CD4-positive, alpha-beta T cell treated with Interleukin-21 for 1 hour (primary cell): ENCODE data around the gene MELK.

ENCODE experiments used
- DNase-seq: peaks from one replicate; pipeline ENCODE4 v3.0.0-alpha.2; 2020

Gene MELK

GRCh38 chr9:36584620-36585460 lies 12.1 kb downstream of the MELK start:
- DNase-seq: no peak

GRCh38 chr9:36590231-36590630 lies 17.5 kb downstream of the MELK start:
- no peak for DNase-seq

- DNase-seq: no peak
Measured at GRCh38 chr9:36592801-36593583, 20.3 kb downstream of the MELK start.

- DNase-seq: no peak
Measured at GRCh38 chr9:36594213-36594612, 21.5 kb downstream of the MELK start.

- DNase-seq: peak; percentile 27
Measured at GRCh38 chr9:36597412-36598178, 24.9 kb downstream of the MELK start.

GRCh38 chr9:36598273-36598672 lies 25.6 kb downstream of the MELK start:
- DNase-seq: no peak

- DNase-seq: peak; percentile 5
Measured at GRCh38 chr9:36603006-36603405, 30.3 kb downstream of the MELK start.

GRCh38 chr9:36609306-36609705 lies 36.6 kb downstream of the MELK start:
- no peak for DNase-seq

- no peak for DNase-seq
Measured at GRCh38 chr9:36622121-36622520, 49.4 kb downstream of the MELK start.

GRCh38 chr9:36623280-36623679 lies 50.6 kb downstream of the MELK start:
- DNase-seq: no peak

GRCh38 chr9:36625006-36625615 lies 52.4 kb downstream of the MELK start:
- DNase-seq: no peak

GRCh38 chr9:36632892-36633291 lies 60.2 kb downstream of the MELK start:
- peak; percentile 23 for DNase-seq

- DNase-seq: no peak
Measured at GRCh38 chr9:36637491-36638270, 65.0 kb downstream of the MELK start.

- no peak for DNase-seq
Measured at GRCh38 chr9:36640771-36641381, 68.2 kb downstream of the MELK start.

- DNase-seq: no peak
Measured at GRCh38 chr9:36642817-36643216, 70.1 kb downstream of the MELK start.

GRCh38 chr9:36656842-36657241 lies 84.1 kb downstream of the MELK start:
- no peak for DNase-seq

GRCh38 chr9:36659500-36659899 lies 86.8 kb downstream of the MELK start:
- DNase-seq: no peak

GRCh38 chr9:36664806-36665205 lies 92.1 kb downstream of the MELK start:
- DNase-seq: no peak

- no peak for DNase-seq
Measured at GRCh38 chr9:36665387-36665786, 92.7 kb downstream of the MELK start.

GRCh38 chr9:36665921-36666431 lies 93.3 kb downstream of the MELK start:
- no peak for DNase-seq

GRCh38 chr9:36671561-36671960 lies 98.9 kb downstream of the MELK start:
- no peak for DNase-seq
